MCF 10A (cell line): ENCODE measurements around the gene PPTC7. TPM values are rescaled to one million over a fixed set of nuclear protein-coding genes. Genes with fewer than 3 reads are reported as not detected.
A peak's percentile ranks its signal among the peaks of the same experiment; 100 is the strongest.

Experiments
- BruUV-seq: library from RNA; stranded (reverse); fragments of 400-500 nt; replicated peaks from 2 replicates; lab custom pipeline; 2021; lab: Mats Ljungman, UMichigan
- CTCF ChIA-PET: fragments of 300-600 bp; sonication (Branson Sonifier 250); formaldehyde crosslinking; extraction: SDS; loops from one replicate; lab custom pipeline; 2021; ENCODE audit warnings: antibody characterized with exemption, inconsistent platforms; lab: Yijun Ruan, JAX
- POLR2A ChIA-PET: fragments of 300-600, 350-650 bp; sonication (Branson Sonifier 250); formaldehyde crosslinking; extraction: SDS; loops from one replicate; lab custom pipeline; 2020; ENCODE audit warnings: antibody characterized with exemption, inconsistent platforms; lab: Yijun Ruan, JAX
- DNase-seq: peaks from one replicate; pipeline ENCODE4 v3.0.0-alpha.2; 2018; ENCODE audit not compliant: unreplicated experiment
- H3K27ac Mint-ChIP-seq: one replicate; pipeline ENCODE4 v1.8.0; 2022; ENCODE audit warnings: mild to moderate bottlenecking, low read depth, mixed read lengths; ENCODE audit not compliant: unreplicated experiment
- H3K27me3 Mint-ChIP-seq: one replicate; pipeline ENCODE4 v1.8.0; 2022; ENCODE audit warnings: mixed read lengths; ENCODE audit not compliant: insufficient read depth, unreplicated experiment
- H3K36me3 Mint-ChIP-seq: one replicate; pipeline ENCODE4 v1.8.0; 2022; ENCODE audit warnings: mild to moderate bottlenecking, moderate library complexity, mixed read lengths; ENCODE audit not compliant: insufficient read depth, unreplicated experiment
- H3K4me1 Mint-ChIP-seq: one replicate; pipeline ENCODE4 v1.8.0; 2022; ENCODE audit warnings: mixed read lengths; ENCODE audit not compliant: insufficient read depth, unreplicated experiment
- H3K4me3 Mint-ChIP-seq: one replicate; pipeline ENCODE4 v1.8.0; 2022; ENCODE audit warnings: mild to moderate bottlenecking, moderate library complexity, mixed read lengths; ENCODE audit not compliant: unreplicated experiment
- H3K9me3 Mint-ChIP-seq: one replicate; pipeline ENCODE4 v1.8.0; 2022; ENCODE audit warnings: mixed read lengths; ENCODE audit not compliant: unreplicated experiment
- intact Hi-C: fragments of 100-400 bp; cut with micrococcal nuclease; formaldehyde crosslinking; loops from 2 replicates; pipeline ENCODE4 v1.14.1; 2022
- total RNA-seq: library from RNA; stranded (reverse); gene quantifications from 2 replicates; pipeline ENCODE4 v1.2.3, GENCODE V29; 2022
- TF ChIP-seq, protein P1 (sequence below): fragments of 200-600 bp; IDR thresholded peaks from one replicate; pipeline ENCODE4 v1.8.0; 2022; ENCODE audit warnings: antibody characterized with exemption, mild to moderate bottlenecking; ENCODE audit not compliant: unreplicated experiment

The PPTC7 gene
- total RNA-seq, 1 experiment from 2014 or later, result 36.5 TPM

- intact Hi-C loops, result loop anchor here (5.0 kb wide), 1 partner anchor 42 kb away; no protein-coding TSS in a partner anchor
- no peak for DNase-seq
- H3K9me3 Mint-ChIP-seq, result no peaks in the 10 kb centered on the region
- no TSS peak for BruUV-seq
- ChIA-PET CTCF (interaction anchor here (0.6 to 5.4 kb wide), 12 partner anchors 13 to 691 kb away, joined by 3 to 35 read pairs (median 4); partner anchors contain the start of gene FAM216A), POLR2A (interaction anchor here (0.7 to 11.6 kb wide), 11 partner anchors 18 to 130 kb away, joined by 3 to 336 read pairs (median 5); partner anchors contain the start of genes ARPC3, FAM216A, GPN3 and RAD9B)
- TF ChIP-seq, protein P1, sequence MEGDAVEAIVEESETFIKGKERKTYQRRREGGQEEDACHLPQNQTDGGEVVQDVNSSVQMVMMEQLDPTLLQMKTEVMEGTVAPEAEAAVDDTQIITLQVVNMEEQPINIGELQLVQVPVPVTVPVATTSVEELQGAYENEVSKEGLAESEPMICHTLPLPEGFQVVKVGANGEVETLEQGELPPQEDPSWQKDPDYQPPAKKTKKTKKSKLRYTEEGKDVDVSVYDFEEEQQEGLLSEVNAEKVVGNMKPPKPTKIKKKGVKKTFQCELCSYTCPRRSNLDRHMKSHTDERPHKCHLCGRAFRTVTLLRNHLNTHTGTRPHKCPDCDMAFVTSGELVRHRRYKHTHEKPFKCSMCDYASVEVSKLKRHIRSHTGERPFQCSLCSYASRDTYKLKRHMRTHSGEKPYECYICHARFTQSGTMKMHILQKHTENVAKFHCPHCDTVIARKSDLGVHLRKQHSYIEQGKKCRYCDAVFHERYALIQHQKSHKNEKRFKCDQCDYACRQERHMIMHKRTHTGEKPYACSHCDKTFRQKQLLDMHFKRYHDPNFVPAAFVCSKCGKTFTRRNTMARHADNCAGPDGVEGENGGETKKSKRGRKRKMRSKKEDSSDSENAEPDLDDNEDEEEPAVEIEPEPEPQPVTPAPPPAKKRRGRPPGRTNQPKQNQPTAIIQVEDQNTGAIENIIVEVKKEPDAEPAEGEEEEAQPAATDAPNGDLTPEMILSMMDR, result no peak
- peaks cover 26% of the 10 kb centered on the region for H3K4me1 Mint-ChIP-seq
- H3K4me3 Mint-ChIP-seq, result peak overlapping the region; percentile 96
- H3K36me3 Mint-ChIP-seq, result peaks cover 36% of the 10 kb centered on the region
- H3K27me3 Mint-ChIP-seq, result no peaks in the 10 kb centered on the region
- peak overlapping the region; percentile 97 for H3K27ac Mint-ChIP-seq
Measured at GRCh38 chr12:110579535-110580253, 3.4 kb downstream of the PPTC7 start.

DNA sequence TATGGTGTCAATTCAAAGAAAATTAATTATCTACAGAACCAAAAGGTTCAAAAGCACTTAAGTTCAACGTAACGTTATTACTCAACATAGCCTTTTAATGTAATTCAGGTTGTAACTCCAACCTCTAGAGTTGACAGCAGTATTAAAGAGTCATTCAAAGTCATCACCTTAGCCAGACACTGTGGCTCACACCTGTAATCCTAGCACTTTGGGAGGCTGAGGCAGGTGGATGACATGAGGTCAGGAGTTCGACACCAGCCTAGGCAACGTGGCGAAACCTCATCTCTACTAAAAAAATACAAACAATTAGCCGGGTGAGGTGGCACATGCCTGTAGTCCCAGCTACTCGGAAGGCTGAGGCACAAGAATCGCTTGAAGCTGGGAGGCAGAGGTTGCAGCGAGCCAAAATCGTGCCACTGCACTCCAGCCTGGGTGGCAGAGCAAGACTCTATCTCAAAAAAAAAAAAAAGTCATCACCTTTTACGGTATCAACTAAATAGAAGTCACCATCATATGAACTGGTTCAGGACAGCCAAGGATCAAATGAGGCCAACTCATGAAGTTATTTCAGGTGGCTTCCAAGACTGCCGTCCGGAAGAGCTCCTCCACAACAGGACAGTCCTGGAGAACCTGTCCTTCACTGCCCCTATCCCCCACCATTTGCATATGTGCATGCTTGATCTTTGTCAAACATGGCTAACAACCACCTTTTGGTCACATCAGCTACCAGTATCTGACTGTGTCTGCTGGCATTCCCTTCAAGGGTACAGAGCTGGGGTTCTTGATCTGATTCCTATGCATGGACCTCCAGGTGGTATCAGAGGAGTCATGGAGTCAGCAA lies 4.2 kb downstream of the PPTC7 start:
- H3K27me3 Mint-ChIP-seq, result no peaks in the 10 kb centered on the region
- CTCF ChIA-PET, result interaction anchor here (0.6 to 5.4 kb wide), 11 partner anchors 13 to 182 kb away, joined by 3 to 35 read pairs (median 3); partner anchors contain the start of gene FAM216A
- BruUV-seq, result no TSS peak
- TF ChIP-seq, protein P1, result no peak
- H3K9me3 Mint-ChIP-seq, result no peaks in the 10 kb centered on the region
- peak overlapping the region; percentile 96 for H3K4me3 Mint-ChIP-seq
- H3K4me1 Mint-ChIP-seq, result peaks cover 26% of the 10 kb centered on the region
- peaks cover 36% of the 10 kb centered on the region for H3K36me3 Mint-ChIP-seq
- intact Hi-C loops, result loop anchor here (1.0 to 5.0 kb wide), 2 partner anchors 24 to 42 kb away; no protein-coding TSS in a partner anchor
- DNase-seq, result no peak
- H3K27ac Mint-ChIP-seq, result peak overlapping the region; percentile 97
- POLR2A ChIA-PET, result interaction anchor here (0.7 to 11.6 kb wide), 12 partner anchors 18 to 580 kb away, joined by 3 to 336 read pairs (median 4); partner anchors contain the start of genes ANKRD13A, ARPC3, FAM216A and GPN3

DNA sequence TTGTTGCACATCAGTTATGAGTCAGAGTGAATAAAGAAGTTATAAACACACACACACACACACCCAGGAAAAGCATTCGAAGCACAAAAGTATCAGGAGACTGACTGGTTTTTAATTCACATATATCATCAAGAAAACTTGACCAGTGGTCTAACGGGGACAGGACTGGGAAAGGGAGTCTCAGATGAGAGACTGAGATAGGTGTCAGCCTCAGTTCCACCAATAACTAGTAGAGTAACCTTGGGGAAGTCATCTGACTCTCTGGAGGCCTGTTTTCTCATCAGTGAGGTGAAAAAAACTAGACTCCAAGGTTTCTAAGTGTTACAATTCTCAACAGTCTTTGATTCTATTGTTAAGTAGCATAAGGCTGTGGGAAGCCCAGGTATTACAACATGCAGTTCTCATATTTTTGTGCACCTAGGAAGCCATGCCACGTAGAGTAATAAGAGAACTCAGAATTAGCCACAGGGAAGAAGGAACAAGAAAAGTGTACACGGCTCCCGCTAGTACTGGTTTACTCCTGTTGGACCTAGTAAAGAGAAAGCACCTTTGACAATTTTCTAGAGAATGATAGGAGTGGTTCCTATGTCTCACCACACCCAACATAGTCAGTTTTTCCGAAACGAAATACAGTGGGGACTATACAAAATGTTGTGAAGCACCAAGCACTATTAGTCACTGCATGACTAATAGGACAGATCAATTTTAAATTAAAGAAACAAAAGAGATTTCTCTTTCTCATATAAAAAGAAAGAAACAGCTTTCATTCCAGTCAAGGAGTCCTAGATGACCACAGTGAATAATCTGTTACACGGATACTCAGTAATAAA lies 5.0 kb downstream of the PPTC7 start:
- peak overlapping the region; percentile 96 for H3K4me3 Mint-ChIP-seq

More for the DNA sequence above, 5.0 kb downstream of the PPTC7 start:
- ChIA-PET POLR2A (interaction anchor here (0.6 to 11.6 kb wide), 11 partner anchors 17 to 579 kb away, joined by 3 to 336 read pairs (median 5); partner anchors contain the start of genes ANKRD13A, ARPC3, FAM216A and GPN3), CTCF (interaction anchor here (0.8 to 5.4 kb wide), 5 partner anchors 25 to 181 kb away, joined by 3 to 35 read pairs (median 6); no protein-coding TSS in a partner anchor)
- Mint-ChIP-seq H3K4me1 (peaks cover 26% of the 10 kb centered on the region), H3K36me3 (peaks cover 29% of the 10 kb centered on the region), H3K27ac (peak overlapping the region; percentile 97), H3K27me3 (no peaks in the 10 kb centered on the region), H3K9me3 (no peaks in the 10 kb centered on the region)
- peak; percentile 93 for DNase-seq
- TF ChIP-seq, protein P1, result no peak
- TSS peak; percentile 78 for BruUV-seq
- intact Hi-C loops, result loop anchor here (1.0 to 5.0 kb wide), 2 partner anchors 23 to 41 kb away; no protein-coding TSS in a partner anchor
